Right renal cortex interstitium (tissue), 3 donors: ENCODE data around the gene NARS2. TPM values are rescaled to one million over a fixed set of nuclear protein-coding genes. Genes with fewer than 3 reads are reported as not detected.
"Not testable (repeated sequence)": the region's sequence is repeated elsewhere in the genome, so short reads cannot be mapped to it uniquely, and the experiment has no call there.

Source experiments
- DNase-seq, 3 donors: peaks; one replicate each; pipeline ENCODE4 v3.0.0-alpha.2; 2013; ENCODE audit warnings: low read depth in 3 of 3, low spot score in 2 of 3
- polyA plus RNA-seq, 3 donors: library from polyadenylated mRNA; unstranded; fragments of 120-200 nt; gene quantifications; one replicate each; pipeline ENCODE4 v1.2.1, GENCODE V29; 2013; ENCODE audit not compliant: insufficient read length in 3 of 3

The NARS2 gene
- polyA plus RNA-seq, 3 donors = 50.3 to 57.4 (median 56.7) TPM

DNA sequence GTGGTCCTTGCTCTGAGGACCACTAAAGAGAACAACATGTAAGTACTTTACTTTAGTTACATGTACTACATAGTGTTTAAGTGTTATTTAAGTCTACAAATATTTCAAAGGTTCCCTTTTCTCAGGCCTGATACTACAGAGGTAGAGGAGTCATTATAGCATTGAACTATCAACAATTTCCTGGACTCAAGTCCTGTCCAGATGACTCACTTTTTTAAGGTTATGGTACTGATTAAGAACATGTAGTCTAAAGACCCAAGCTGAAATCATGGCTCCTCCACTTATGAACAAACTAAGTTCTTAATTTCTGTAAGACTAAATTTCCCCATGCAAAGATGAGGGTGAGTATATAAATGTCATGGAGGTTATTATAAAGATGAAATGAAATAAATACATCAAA lies 74.7 kb downstream of the NARS2 start:
- no peak for DNase-seq

DNA sequence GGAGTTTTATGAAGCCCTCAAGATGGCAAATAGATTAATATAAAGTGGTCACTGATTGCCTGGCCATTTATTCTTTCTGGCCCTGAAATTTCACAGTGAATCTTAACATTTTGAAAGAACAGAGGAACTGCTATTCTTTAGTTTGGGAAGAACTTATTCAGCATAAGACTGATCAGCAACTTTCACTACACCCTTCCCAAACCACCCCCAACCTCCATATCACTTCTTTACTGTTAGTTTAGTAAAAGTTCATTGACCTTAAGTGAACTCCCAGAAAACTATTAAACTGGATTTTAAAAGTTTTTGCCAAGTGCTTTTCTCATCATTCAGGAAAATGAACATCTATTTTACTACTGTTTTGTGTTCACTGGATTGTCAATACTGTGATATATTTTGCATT lies 77.4 kb downstream of the NARS2 start:
- DNase-seq = no peak

DNA sequence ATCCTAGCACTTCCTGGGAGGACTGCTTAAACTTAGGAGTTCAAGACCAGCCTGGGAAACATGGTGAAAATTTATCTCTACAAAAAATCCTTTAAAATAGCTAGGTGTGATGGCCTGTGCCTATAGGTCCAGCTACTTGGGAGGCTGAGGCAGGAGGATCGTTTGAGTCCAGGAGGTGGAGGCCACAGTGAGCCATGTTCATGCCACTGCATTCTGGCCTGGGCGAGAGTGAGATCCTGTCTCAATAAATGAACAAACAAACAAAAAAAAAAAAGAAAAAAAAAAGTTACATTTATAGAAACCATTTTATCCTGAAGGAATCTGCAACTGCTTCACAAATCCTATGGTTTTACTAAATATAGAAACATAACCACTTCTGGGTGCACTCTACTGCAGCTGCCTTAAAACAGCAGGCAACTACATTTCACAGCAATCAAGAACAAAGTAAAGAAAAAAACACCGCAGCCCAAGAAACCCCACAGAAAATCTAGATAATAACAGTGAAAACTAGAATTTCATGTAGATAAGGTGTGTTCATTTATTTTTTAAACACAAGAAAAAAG lies 81.2 kb downstream of the NARS2 start:
- no peak for DNase-seq

GRCh38 chr11:78492973-78493372 lies 81.7 kb downstream of the NARS2 start:
- no peak for DNase-seq

GRCh38 chr11:78489184-78489583 lies 85.5 kb downstream of the NARS2 start:
- DNase-seq = no peak

GRCh38 chr11:78478536-78478935 lies 96.1 kb downstream of the NARS2 start:
- no peak for DNase-seq

DNA sequence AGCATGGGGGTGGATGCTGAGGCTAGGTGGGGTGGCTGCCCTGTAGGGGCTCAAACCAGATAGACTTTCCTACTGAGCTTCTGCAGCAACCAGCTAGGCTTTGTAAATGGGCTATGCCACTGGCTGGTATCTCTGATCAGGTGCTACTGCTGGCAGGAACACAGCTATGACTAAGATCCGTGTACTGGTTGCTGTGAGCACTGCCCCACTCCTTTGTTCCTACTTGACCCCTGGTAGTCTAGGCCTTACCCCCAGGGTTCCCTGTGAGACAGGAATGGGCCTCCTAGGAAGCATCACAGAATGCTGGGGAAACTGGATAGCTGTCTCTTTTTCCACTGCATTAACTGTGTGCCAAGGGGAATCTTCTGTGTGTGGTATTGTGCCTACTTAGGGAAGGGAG lies 98.6 kb downstream of the NARS2 start:
- no peak for DNase-seq

DNA sequence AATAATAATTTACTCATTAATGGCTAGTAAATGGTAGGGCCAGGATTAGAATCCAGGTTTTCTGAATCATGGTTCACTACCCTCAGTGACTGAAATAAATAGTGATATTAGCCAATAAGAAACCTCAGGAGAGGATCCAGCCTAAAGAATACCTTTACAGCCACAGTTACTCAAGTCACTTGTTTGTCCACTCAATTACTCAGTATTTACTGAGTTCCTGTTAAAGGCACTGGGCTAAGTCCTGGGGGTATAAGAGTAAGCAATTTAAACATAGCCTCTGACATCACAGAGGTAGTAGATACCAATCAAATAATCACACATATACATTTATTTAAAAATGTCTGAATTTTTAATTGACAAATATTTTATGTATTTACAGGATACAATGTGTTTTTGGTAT lies 100.2 kb downstream of the NARS2 start:
- DNase-seq = no peak

GRCh38 chr11:78472905-78473304 lies 101.8 kb downstream of the NARS2 start:
- no peak for DNase-seq

- DNase-seq = no peak
Measured at GRCh38 chr11:78472382-78472781, 102.3 kb downstream of the NARS2 start.

DNA sequence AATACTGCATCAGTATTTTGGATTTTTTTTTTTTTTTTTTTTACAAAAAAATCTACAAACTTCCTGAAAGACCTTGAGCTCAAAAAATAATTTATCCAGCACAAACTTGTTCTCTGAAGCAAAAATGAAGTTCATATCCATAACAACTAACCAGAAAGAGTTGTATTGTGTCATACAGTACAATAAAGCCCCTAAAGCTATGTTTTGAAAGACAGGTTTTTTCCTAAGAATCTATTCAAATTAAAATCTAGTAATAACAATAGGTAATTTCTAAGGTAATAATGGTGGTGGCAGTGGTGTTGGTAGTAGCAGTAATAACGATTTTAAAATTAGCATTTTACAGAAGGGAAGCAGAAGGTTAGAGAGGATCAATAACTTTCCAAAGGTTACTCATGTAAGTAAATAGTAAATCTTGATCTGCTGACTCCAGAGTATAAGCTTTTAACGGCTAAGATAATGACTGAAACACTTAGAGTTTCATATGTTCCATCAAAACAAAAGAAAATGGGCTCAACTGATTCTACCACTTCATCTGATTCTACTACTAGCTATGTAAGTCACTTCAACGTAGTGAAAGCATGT lies 103.7 kb downstream of the NARS2 start:
- DNase-seq = no peak

DNA sequence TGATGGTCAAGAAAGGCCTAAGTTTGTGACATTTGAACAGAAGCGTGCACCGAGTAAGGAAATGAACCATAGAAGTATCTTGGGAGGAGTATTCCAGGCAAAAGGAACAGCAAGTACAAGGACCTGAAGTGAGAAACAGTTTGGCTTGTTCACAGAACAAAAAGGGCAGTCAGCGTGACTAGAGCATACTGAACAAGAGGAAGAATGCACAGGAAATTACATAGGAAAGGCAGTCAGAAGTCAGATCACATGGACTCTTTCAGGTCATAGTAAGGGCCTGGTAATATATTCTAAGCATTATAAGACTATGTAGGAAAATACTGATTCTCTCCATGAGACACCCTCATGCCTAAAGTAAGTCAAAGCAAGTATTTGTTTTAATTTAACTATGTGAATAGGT lies 104.8 kb downstream of the NARS2 start:
- DNase-seq = no peak

DNA sequence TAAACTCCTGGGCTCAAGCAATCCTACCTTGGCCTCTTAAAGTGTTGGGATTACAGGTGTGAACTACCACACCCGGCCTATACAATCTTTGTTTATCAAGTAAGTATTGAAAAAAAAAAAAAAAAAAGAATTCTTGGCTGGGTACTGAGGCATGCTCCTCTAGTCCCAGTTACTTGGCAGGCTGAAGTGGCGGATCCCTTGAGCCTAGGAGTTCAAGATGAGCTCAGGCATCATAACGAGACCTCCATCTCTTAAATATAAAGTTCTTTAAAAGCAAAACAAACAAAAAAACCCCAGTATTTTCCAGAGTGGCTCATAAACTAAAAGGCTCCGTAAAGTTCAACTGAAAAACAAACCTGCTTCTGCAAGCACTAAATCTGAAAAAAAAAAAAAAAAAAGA lies 106.7 kb downstream of the NARS2 start:
- DNase-seq = no peak

- no peak for DNase-seq
Measured at GRCh38 chr11:78467370-78467769, 107.3 kb downstream of the NARS2 start.

- no peak for DNase-seq
Measured at GRCh38 chr11:78465169-78465942, 109.3 kb downstream of the NARS2 start.

DNA sequence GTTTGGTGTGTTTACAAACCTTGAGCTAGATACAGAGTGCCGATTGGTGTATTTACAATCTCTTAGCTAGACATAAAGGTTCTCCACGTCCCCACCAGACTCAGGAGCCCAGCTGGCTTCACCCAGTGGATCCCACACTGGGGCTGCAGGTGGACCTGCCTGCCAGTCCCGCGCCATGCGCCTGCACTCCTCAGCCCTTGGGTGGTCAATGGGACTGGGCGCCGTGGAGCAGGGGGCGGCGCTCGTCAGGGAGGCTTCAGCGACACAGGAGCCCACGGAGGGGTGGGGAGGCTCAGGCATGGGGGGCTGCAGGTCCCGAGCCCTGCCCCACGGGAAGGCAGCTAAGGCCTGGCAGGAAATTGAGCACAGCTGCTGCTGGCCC lies 109.9 kb downstream of the NARS2 start:
- not testable (repeated sequence) for DNase-seq

DNA sequence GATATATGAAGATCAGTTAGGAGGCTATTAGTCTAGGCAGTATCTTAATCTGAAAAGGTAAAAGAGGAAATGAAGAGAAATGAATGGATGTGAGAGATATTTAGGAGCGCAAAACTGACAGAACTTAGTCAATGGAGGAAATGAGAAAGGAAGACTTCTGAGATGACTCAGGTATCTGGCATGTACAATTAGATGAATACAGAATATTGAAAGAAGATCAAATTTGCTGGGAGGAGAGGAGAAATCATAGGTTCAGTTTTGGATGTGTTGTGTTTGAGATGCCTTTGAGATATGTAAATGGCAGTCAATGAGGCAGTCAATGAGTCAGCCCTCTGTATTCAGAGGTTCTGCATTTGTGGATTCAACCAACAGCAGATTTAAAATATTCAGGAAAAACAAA lies 114.2 kb downstream of the NARS2 start:
- no peak for DNase-seq

GRCh38 chr11:78459738-78460137 lies 114.9 kb downstream of the NARS2 start:
- DNase-seq = no peak

DNA sequence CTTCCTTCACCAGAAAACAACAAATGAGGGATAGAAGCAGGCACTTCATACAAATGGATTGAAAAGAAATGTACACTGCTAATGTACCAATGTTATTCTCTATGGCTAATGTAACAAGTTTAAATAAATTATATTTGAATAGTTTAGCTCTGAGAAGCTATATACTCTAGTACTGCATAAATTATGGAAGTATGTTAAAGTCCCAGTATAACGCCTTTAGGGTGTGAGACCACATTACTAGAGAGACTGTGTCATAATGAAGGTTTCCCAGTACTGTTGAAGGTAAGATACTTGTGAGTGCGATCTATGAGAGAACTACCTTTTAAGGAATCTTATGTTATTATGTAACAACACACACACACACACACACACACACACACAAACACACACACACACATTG lies 117.2 kb downstream of the NARS2 start:
- DNase-seq = no peak

- DNase-seq = no peak
Measured at GRCh38 chr11:78453140-78453935, 121.3 kb downstream of the NARS2 start.

GRCh38 chr11:78451371-78452150 lies 123.1 kb downstream of the NARS2 start:
- DNase-seq = no peak
